Measurements from ENCODE around the gene SMC6.

Gene SMC6

DNA sequence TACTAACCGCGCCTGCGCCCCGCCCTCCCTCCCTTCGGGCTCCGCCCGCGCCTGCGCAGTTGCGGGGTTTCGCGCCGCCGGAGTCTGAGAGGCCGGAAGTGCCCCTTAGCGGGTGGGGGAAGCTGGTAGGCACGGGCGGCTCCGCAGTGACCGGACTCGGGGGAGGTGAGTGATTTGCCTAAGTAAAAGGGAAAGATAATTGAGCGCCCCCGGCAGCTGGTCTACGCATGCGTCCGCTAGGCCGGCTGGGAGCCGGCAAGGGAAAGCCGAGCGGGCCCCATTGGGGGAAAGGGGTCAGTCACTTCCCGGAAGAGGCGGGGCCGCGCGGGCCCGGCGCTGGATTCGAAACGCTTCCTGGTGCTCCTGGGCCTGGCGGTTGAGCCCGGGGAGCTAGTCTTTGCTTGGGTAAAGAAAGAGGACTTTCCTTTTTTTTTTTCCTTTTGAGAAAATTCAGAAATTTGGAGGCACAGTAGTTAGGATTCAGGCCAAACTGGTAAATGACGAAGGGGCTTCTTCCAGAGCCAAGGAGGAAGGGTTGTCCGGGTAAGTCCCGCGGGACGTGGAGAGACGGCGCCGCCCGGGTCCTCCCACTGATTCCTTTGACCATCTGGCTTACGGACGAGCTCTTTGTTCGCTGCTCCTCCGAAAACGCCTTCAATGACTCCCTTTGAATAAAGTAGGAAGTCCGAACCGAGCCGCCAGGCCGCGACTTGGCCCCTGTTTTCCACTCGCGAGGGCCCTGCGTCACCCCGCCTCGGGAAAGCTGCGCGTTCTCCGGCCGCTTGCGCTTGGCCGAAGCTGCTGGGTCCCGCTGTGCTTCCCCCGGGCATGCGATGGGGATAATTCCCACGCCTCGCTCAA lies at the start of gene SMC6, which contains the start of gene GEN1:
TSS of gene SMC6 (minus strand) at position 8 of the 861 bp plus-strand sequence. CDS start 7,864 bp downstream, outside the sequence.
TSS of gene GEN1 (plus strand) at position 336 of the 861 bp plus-strand sequence. CDS start 5,806 bp downstream, outside the sequence.
- DNase-seq, result peak; percentile 90

DNA sequence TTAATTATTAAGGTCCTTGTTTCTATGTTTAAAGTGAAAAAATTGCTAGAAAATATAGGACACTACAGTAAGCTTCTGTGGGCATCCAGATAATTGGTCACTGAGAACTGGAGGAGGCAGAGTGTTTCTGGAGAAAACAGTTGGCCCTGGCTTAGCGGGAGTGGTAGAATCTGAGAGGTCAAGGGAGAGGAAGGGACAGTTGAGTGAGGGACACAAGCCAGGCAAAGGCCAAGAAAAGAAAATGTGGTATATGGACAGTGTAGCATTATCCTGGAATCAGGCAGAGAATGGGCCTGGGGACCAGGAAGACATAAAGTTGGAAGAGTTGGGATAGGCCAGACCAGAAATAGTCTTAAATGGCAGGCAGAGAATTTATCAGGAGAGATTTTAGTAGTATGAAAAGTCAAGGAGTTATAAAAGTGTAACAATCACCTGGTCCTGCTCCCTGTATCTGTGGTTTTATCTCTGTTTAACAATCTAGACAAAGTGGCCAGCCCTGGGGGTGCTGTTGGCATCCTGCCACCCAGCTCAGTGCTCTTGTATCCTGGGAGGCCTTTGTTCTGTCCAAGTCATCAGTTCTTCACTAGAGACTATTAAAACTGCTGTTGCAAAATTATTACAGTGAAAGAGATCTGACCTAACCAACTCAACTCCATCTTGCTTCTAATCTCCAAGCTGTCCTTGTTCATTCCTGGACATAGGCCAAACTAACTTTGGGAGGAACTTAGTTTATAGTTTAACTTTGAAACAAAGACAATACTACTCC lies 47.3 kb upstream of the SMC6 start:
- no peak for DNase-seq

GRCh38 chr2:17800219-17800618 lies 46.6 kb upstream of the SMC6 start:
- DNase-seq, result no peak

- DNase-seq, result no peak
These were observed 45.9 kb upstream of the SMC6 start for GRCh38 chr2:17799301-17800120.

DNA sequence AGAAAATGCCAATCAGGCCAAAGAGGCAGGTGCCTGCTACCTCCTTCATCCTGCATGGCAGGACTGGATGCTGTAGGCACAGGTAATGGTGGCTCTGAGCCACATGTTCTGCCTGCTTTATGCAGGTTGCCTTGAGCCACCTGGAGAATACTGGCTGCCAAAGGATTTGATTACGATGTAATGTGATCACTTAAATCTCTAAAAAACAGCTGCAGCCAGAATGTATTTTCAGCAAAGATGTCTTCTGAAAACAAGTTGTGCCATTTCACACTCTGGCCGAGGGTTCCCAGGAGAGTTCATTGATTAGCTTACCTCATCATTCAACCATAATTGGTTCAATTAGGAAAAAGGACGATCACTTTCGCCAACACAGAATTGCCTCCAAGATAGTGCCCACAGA lies 44.7 kb upstream of the SMC6 start:
- no peak for DNase-seq

GRCh38 chr2:17795309-17795708 lies 41.7 kb upstream of the SMC6 start:
- no peak for DNase-seq

DNA sequence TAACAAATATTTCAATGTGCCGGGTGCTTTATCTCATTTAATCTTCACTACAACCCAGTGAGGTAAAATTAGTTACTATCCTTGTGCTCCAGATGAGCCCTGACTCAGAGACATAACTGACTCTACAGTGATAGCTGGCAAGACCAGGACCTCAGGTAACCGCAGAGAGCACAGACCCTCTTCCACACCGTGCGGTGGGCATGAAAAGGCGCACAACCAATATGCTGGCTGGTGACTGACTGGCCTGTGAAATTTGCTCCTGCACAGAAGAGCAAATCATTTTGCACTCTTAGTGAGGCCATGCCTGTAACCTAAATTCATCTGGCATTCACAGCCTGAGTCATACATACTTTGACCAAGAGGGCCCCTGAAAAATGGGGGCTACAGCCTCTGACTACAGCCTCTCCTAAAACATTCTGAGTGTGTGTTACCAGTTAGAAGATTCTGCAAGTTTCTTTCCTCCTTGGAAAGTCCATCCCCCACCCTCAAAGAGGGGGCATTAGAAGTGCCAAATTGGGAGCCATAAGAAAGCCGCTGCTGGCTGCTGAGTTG lies 40.3 kb upstream of the SMC6 start:
- no peak for DNase-seq

DNA sequence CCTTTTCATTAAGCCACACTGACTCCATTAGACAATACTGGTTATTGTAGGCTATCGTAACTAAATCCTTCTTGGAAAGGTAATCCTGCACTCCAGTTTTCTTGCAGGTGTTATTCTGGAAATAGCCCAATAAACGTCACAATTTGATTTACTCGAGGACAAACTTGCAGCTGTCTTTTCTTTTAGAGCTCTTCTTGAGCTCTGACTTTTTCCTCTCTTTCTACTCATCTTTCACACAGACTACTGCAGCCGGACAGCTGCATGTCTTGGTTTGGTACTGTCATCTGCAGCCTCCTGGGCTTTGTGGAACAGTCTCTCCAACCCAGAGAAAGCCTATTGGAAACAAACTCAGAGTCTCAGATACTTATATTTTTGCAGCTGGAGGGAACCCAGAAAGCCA lies 39.7 kb upstream of the SMC6 start:
- no peak for DNase-seq

- DNase-seq, result no peak
These were observed 38.9 kb upstream of the SMC6 start for GRCh38 chr2:17792515-17792914.

DNA sequence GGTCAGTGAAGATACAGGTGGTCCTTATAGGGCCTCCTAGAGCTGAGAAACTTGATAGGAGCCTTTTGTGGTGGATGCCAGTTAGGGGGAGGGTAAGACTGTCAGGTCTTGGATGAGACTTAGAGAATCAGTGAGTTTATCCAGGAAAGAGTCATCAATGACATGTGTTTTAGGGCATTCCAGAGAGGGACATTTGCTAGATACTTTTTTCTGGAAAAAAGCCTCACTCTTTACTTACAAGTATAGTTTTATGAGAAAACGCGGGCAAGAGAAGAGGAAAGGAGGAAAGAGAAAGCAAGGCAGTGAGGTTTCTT lies 38.2 kb upstream of the SMC6 start:
- DNase-seq, result no peak

DNA sequence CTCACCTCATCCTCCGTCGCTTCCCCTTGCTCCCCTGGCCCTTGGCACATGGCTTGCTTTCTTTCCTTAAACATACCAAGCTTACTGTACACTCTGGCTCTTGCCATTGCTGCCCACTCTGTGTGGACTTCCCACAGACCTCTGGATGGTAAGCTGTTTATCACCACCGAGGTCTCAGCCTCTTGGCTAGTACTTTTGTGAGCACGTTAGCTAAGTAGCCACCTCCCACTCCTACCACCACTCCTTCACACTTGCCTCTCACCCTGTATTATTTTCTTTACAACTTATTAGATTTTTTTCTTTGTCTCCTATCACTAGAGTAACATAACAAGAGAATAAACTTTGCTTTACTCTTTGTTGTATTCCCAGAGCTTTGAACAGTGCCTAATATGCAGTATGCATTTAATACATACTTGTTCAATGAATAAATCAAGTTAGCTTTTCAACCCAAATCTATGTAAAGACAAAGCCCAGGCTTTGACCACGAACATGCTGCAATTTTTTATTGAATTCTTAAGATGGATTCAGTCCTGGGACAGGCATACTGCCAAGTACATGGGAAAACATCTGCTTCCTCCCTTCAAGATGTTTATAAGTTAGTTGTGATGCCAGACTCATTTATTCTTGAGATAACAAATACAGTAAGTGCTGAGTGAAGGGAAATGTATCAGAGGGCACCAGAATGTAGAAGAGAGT lies 37.7 kb upstream of the SMC6 start:
- DNase-seq, result no peak

DNA sequence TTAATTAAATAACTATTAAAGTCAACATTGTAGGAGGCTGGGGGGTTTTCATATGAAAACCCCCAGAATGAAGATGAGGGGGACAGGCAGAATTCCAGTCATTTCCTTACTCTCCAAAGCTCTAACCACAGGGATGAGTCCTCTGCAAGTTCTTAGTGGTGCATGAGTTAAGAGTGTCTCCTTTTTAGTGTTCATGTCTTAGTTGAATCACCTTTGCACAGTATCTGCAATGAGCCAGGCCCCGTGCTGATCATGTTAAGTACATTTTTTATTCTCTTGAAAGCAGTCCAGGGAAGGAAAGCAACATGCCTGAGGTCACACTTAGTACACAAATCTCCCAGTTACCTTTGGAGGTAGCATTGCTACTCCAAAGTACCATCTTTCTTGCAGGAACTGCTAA lies 36.9 kb upstream of the SMC6 start:
- no peak for DNase-seq

DNA sequence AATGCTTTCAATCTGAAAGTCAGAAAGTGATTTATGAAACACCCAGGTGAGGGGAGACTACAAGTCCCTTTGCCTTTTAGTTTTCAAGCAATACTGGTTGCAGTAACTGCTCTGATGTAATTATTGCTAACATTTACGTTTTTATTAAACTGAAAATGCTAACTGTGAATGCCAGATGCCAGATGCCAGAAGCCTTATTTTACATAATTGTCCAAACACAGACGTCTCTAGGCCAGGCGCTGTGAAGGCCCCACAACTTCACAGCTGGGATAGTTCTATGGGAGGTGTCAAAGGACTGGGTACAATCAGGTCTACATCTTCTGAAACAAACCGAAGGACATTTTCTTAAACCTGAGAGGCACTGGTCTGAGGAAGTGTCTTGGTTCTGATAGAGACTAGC lies 35.2 kb upstream of the SMC6 start:
- DNase-seq, result no peak

DNA sequence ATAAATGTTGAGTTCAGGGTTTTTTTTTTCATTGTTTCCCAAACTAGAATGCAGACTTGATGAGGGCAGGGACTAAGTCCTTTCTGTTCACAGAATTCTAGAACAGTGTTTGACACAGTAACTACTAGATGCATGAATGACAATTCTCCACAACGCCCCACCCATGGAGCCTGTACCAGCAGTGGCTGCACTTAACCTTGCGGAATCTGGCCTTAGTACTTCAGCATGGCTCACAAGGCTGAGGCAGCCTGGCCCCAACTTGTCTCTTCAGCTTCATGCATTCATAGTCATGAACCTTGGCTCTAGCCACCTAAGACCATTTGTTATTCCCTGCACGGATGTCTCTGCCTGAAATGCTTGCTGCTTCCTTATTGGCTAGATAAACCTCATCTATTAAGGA lies 33.1 kb upstream of the SMC6 start:
- no peak for DNase-seq

- DNase-seq, result no peak
These were observed 27.9 kb upstream of the SMC6 start for GRCh38 chr2:17781482-17781881.

DNA sequence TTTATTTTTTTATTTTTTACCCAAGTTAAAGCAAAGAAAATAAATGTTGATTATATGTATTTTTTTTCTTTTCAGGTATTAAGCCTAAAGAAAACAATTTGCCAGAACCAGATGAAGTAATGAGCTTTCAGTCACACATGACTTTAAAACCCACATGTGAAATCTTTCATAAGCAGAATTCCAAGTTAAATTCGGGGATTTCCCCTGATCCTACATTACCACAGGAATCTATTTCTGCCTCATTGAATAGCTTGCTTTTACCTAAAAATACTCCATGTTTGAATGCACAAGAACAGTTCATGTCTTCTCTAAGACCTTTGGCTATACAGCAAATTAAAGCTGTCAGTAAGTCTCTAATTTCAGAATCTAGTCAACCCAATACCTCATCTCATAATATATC lies 26.9 kb upstream of the SMC6 start:
- DNase-seq, result no peak

DNA sequence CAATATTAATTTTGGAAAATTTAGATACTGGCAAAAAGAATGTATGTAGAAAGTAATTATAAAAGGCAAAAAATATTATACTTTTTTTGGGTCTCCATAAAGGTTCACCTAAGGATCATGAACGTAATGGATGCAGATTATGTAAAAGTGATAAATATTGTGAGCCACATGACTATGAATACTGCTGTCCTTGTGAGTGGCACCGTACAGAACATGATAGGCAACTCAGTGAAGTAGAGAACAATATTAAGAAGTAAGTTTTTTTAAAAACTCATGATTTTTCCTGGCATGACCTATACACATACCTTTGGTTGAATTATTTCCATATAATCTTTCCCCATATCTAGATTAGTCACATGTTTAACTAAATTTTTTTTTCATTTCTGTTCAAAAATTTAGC lies 18.9 kb upstream of the SMC6 start:
- no peak for DNase-seq

DNA sequence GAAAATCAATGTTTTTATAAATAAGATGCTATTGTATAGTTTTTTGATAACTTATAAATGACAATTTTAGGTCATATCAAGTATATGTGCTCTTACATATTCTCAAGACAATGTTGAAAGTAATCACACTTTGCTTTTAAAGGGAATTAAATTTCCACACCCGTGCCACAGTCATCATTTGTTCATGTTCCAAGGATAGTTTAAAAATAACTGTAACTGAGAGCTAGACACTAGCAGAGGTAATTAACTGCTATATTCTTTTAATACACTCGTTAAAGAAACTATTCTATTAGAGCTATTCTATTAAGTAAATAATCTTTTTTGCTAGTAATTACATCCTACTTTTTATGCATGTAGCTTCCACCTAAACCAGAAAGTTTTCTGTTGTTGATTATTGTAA lies 18.3 kb upstream of the SMC6 start:
- no peak for DNase-seq

DNA sequence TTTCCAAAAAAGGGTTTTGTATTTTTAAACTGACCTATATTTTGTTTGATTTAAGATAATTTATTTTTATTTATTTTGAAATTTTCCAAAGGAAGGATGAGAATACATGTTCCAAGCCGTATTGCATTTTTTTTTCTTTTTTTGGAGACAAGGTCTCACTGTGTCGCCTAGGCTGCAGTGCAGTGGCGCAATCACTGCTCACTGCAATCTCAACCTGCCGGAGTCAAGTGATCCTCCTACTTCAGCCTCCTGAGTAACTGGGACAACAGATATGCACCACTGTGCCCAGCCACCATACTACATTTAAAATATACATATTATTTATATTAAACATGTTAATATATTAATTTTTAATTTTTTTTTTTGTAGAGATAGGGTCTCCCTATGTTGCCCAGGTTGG lies 15.3 kb upstream of the SMC6 start:
- no peak for DNase-seq

DNA sequence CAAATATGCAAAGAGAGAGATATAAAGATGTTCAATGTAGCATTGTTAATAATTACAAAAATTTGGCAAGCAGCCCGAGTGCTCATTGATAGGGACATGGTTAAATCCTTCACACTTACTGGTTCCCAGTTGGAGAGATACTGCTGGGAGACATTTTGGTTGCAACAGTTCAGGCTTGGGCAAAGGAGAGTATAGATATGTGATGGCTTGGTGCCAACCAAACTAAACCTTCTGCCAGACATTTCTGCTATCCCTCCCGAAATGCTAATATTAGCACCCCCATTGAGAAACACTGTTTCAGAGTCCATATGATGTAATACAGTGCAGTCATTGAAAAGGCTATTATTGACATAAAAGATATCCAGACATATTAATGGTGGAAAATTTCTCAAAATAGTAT lies 11.8 kb upstream of the SMC6 start:
- no peak for DNase-seq

DNA sequence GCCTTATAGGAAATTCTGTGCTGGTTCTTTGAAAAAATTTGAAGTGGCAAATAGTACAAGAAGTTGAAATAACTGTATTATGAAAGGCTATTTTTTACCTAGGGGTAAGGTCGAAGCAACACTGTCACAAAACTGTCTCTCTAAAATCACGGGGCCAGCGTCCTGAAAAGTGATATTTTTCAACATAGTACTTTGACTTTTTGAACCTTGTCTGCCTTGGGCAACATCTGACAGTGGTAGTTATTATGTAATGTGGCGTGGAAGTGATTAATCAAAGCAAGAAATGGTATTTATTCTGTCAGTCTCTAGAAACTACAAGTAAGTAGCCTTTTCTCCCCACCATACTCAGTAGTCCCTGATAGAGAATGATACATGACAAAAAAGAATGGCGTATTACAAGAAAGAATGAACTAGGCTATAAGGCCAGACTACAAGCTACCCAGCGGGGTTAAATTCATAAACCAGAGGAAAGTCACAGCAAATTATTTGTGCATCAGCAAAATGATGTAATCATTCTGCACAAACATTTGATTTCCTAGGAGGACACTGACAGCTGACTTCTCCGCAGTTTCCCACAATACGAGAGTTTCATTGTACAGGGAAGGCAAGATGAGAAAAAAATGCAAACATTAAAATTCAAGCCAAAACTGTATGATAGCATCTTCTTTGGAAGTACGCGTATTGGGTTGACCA lies 10.2 kb upstream of the SMC6 start:
- DNase-seq, result no peak

GRCh38 chr2:17762451-17762850 lies 8.8 kb upstream of the SMC6 start:
- DNase-seq, result no peak

Measured in CD4-positive, alpha-beta T cell treated with Interleukin-10 for 1 hour (primary cell).